ENCODE measurements around the gene ADCY3. TPM values are rescaled to one million over a fixed set of nuclear protein-coding genes. Genes with fewer than 3 reads are reported as not detected.
A peak's percentile ranks its signal among the peaks of the same experiment; 100 is the strongest.

ADCY3 gene
- total RNA-seq, 2 donors from 2014 or later = 40.7 to 59.3 TPM

- no peak for DNase-seq
- H3K9me3 ChIP-seq (ENCODE audit: control insufficient read depth, low read length, poor library complexity, severe bottlenecking) = no peaks in the 10 kb centered on the region
- Mint-ChIP-seq H3K4me3 (no peak overlapping the region), H3K36me3 (ENCODE audit: low read depth) (peaks cover 5% of the 10 kb centered on the region), H3K27me3 (no peaks in the 10 kb centered on the region), H3K27ac (no peak overlapping the region), H3K4me1 (peaks cover 14% of the 10 kb centered on the region)
- no peak for ATAC-seq
These were observed 88.0 kb downstream of the ADCY3 start for GRCh38 chr2:24832073-24832461.

DNA sequence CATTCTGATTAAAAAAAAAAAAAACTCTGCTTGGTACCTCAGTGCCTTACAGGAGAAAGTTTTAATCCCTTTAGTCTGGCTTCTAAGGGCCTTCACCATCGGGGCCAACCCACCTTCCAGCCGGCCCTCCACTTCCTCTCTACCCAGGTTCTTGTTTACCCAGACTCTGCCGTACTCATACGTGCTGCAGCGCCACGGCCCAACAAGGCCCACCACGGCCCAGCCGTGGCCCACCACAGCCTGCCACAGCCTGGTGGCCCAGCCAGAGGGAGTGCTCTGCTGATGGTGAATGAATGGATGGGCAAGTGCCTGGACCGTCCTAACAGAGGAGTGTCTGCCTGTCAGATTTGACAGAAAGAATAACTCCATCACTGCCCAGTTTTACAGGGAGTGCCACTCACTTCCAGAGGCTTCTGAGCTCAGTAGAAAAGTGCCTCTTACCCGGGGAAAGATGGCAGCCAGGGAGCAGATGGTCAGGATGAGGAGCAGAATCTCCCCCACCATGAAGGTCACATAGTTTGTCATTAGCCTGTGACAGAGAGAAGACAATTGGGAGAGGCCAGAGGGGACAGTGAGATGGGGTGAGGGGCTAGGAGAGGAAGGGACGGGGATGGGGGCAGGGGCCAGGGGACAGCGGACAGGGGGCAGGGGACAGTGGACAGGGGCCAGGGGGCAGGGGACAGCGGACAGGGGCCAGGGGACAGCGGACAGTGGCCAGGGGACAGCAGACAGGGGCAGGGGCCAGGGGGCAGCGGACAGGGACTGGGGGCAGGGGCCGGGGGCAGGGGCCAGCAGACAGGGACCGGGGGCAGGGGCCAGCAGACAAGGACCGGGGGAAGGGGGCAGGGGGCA lies 88.6 kb downstream of the ADCY3 start:
- peaks cover 13% of the 10 kb centered on the region for H3K4me1 Mint-ChIP-seq
- H3K4me3 Mint-ChIP-seq = no peak overlapping the region
- H3K27ac Mint-ChIP-seq = no peak overlapping the region
- DNase-seq (no peak), ATAC-seq (no peak)
- peaks cover 5% of the 10 kb centered on the region for H3K36me3 Mint-ChIP-seq (ENCODE audit: low read depth)
- no peaks in the 10 kb centered on the region for H3K27me3 Mint-ChIP-seq
- H3K9me3 ChIP-seq (ENCODE audit: control insufficient read depth, low read length, poor library complexity, severe bottlenecking) = no peaks in the 10 kb centered on the region

DNA sequence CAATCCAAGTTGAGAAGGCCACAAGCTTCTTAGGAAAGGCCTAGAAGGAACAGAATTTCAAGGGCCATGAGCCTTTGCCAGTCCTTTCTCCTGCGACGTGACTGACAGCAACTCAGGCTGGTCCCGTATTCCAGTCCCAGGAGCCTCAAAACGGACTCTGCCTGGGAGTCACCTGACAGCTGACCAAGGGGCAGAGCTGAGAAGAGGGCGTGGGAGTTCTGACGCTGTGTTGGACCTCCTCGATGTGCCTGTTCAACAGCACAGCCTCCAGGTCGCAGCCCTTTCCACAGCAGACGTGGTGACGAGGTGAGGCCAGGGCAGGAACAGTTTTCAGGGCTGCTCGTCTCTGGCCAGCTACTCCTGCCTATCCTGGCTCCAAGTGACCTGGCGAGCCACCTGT lies 89.3 kb downstream of the ADCY3 start:
- H3K9me3 ChIP-seq (ENCODE audit: control insufficient read depth, low read length, poor library complexity, severe bottlenecking) = no peaks in the 10 kb centered on the region
- no peak overlapping the region for H3K4me3 Mint-ChIP-seq
- H3K27ac Mint-ChIP-seq = no peak overlapping the region
- no peaks in the 10 kb centered on the region for H3K27me3 Mint-ChIP-seq
- DNase-seq (no peak), ATAC-seq (no peak)
- H3K36me3 Mint-ChIP-seq (ENCODE audit: low read depth) = peaks cover 3% of the 10 kb centered on the region
- H3K4me1 Mint-ChIP-seq = peaks cover 18% of the 10 kb centered on the region

- no peak overlapping the region for H3K4me3 Mint-ChIP-seq
- peaks cover 3% of the 10 kb centered on the region for H3K36me3 Mint-ChIP-seq (ENCODE audit: low read depth)
- DNase-seq = no peak
- no peaks in the 10 kb centered on the region for H3K27me3 Mint-ChIP-seq
- H3K27ac Mint-ChIP-seq = no peak overlapping the region
- ATAC-seq = no peak
- peaks cover 20% of the 10 kb centered on the region for H3K4me1 Mint-ChIP-seq
- no peaks in the 10 kb centered on the region for H3K9me3 ChIP-seq (ENCODE audit: control insufficient read depth, low read length, poor library complexity, severe bottlenecking)
These were observed 89.7 kb downstream of the ADCY3 start for GRCh38 chr2:24830351-24830750.

DNA sequence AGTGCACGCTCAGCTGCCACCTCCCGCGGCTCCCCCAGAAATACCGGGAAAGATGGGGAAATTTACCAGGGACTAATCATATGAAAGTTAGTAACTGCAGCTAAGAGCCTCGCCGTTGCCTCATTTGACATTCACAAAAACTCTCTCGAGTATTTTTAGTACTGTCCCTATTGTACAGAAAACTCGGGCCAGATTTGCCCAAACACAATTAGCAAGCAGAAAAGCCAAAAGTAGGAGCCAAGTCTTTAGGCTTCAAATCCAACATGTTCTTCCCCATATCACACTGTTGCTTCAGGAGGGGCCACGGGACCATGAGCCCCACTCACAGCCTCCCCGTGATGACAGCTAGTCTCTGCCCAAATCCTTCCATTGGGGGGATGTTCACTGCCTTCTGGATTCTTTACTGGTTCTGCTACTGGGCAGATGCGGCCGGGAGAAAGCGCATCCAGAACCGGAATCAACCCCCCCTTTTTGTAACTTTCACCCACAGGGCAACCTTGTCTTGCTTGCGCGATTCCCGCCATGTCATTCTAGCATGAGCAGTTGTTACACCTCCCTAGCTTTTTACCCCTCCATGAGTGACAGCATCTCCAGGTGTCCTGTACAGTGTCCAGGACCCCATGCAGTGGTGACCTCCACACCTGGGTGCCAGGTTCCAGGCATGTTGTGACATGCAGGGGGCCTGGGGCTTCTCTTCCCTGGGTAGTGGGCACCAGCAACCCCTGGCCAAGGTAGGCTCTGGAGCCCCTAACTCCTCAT lies 91.6 kb downstream of the ADCY3 start:
- H3K36me3 Mint-ChIP-seq (ENCODE audit: low read depth) = peaks cover 3% of the 10 kb centered on the region
- no peaks in the 10 kb centered on the region for H3K27me3 Mint-ChIP-seq
- DNase-seq = no peak
- ATAC-seq = no peak
- peaks cover 19% of the 10 kb centered on the region for H3K4me1 Mint-ChIP-seq
- no peaks in the 10 kb centered on the region for H3K9me3 ChIP-seq (ENCODE audit: control insufficient read depth, low read length, poor library complexity, severe bottlenecking)
- no peak overlapping the region for H3K4me3 Mint-ChIP-seq
- no peak overlapping the region for H3K27ac Mint-ChIP-seq

DNA sequence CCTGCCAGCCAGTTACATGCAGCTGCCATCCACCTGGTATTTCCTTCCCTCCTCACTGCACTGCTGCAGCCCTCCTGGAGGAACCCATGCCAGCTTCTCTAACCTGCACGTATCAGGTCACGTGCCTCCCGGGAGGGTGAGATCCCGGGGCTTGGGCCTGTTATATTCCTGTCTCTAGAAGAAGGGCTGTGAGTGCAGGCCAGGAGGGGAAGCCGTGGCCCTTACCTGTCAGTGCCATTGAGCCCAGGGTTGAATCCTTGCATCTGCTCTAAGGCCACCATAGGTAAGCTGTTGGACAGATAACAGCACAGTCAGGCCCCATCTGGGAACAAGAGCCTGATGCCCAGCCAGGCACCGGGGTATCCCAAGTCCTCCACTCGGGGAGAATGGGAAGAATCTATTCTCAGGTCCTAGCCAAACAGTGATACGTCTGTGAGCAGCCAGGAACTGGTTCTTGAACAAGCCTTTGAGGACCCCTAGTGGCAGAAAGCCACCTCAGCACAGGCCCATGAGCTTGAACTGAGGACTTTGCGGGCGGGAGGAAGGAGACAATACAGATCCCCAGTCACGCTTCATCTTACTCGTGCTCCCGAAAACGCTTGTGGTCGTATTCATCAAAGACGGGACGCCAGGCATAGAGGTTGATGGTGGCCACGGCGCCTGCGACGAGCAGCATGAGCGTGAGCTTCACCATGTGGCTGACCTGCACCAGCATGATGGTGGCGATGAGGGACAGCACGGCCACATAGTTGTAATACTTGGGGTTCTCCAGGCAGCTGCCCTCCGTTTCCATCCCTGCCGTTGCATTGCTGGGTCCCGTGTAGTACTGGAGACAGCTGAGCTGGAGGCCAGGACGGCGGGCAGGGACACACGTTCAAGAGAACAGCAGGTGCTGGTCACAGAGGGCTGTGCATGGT lies 92.5 kb downstream of the ADCY3 start:
- H3K4me3 Mint-ChIP-seq = no peak overlapping the region

DNA sequence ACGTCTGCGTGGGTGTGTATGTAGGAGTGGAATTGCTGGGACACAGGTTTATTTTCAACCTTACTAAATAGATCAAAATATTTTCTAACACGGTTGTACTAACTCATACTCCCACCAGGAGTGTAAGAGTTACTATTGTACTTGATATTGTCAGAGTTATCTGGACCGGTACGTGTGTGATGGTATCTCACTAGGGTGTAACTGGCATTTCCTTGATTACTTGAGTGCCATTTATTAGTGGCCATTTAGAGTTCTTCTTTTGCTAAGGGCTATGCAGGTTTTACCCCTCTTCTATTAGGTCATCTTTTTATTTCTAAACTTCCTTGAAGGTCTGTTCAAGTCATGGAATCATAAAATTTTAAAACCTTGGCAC lies 93.3 kb downstream of the ADCY3 start:
- no peak for DNase-seq
- H3K36me3 Mint-ChIP-seq (ENCODE audit: low read depth) = no peaks in the 10 kb centered on the region

More for the DNA sequence above, 92.5 kb downstream of the ADCY3 start:
- Mint-ChIP-seq H3K27ac (no peak overlapping the region), H3K4me1 (peaks cover 15% of the 10 kb centered on the region), H3K27me3 (no peaks in the 10 kb centered on the region), H3K36me3 (ENCODE audit: low read depth) (no peaks in the 10 kb centered on the region)
- no peaks in the 10 kb centered on the region for H3K9me3 ChIP-seq (ENCODE audit: control insufficient read depth, low read length, poor library complexity, severe bottlenecking)
- ATAC-seq = peak; percentile 91
- DNase-seq = peak; percentile 41 to 56 (median 52)

GRCh38 chr2:24825883-24826772 lies 93.9 kb downstream of the ADCY3 start:
- H3K9me3 ChIP-seq (ENCODE audit: control insufficient read depth, low read length, poor library complexity, severe bottlenecking) = no peaks in the 10 kb centered on the region
- Mint-ChIP-seq H3K27ac (peak overlapping the region; percentile 84), H3K4me3 (no peak overlapping the region), H3K27me3 (no peaks in the 10 kb centered on the region), H3K4me1 (peaks cover 15% of the 10 kb centered on the region), H3K36me3 (ENCODE audit: low read depth) (no peaks in the 10 kb centered on the region)
- ATAC-seq (peak; percentile 17), DNase-seq (no peak)

More for the DNA sequence above, 93.3 kb downstream of the ADCY3 start:
- H3K27me3 Mint-ChIP-seq = no peaks in the 10 kb centered on the region
- peaks cover 15% of the 10 kb centered on the region for H3K4me1 Mint-ChIP-seq
- ATAC-seq = no peak
- no peaks in the 10 kb centered on the region for H3K9me3 ChIP-seq (ENCODE audit: control insufficient read depth, low read length, poor library complexity, severe bottlenecking)
- peak overlapping the region; percentile 84 for H3K27ac Mint-ChIP-seq
- H3K4me3 Mint-ChIP-seq = no peak overlapping the region

GRCh38 chr2:24824966-24825882 lies 94.8 kb downstream of the ADCY3 start:
- no peak overlapping the region for H3K4me3 Mint-ChIP-seq
- peak; percentile 46 for ATAC-seq
- H3K9me3 ChIP-seq (ENCODE audit: control insufficient read depth, low read length, poor library complexity, severe bottlenecking) = no peaks in the 10 kb centered on the region
- no peaks in the 10 kb centered on the region for H3K27me3 Mint-ChIP-seq
- peak overlapping the region; percentile 84 for H3K27ac Mint-ChIP-seq
- no peak for DNase-seq
- H3K4me1 Mint-ChIP-seq = peaks cover 15% of the 10 kb centered on the region
- no peaks in the 10 kb centered on the region for H3K36me3 Mint-ChIP-seq (ENCODE audit: low read depth)

- DNase-seq (no peak), ATAC-seq (no peak)
- Mint-ChIP-seq H3K27ac (peak overlapping the region; percentile 72), H3K36me3 (ENCODE audit: low read depth) (no peaks in the 10 kb centered on the region), H3K4me1 (peaks cover 15% of the 10 kb centered on the region), H3K27me3 (no peaks in the 10 kb centered on the region), H3K4me3 (no peak overlapping the region)
- no peaks in the 10 kb centered on the region for H3K9me3 ChIP-seq (ENCODE audit: control insufficient read depth, low read length, poor library complexity, severe bottlenecking)
These were observed 95.9 kb downstream of the ADCY3 start for GRCh38 chr2:24824071-24824588.

GRCh38 chr2:24822049-24822706 lies 97.9 kb downstream of the ADCY3 start:
- DNase-seq (no peak), ATAC-seq (no peak)
- H3K9me3 ChIP-seq (ENCODE audit: control insufficient read depth, low read length, poor library complexity, severe bottlenecking) = no peaks in the 10 kb centered on the region
- Mint-ChIP-seq H3K4me1 (peaks cover 10% of the 10 kb centered on the region), H3K36me3 (ENCODE audit: low read depth) (no peaks in the 10 kb centered on the region), H3K4me3 (no peak overlapping the region), H3K27ac (peak overlapping the region; percentile 29), H3K27me3 (no peaks in the 10 kb centered on the region)
